Vagina (tissue), 2 donors: ENCODE measurements around the gene FNDC11. TPM values are rescaled to one million over a fixed set of nuclear protein-coding genes. Genes with fewer than 3 reads are reported as not detected.
A peak's percentile ranks its signal among the peaks of the same experiment; 100 is the strongest.

Experiments
- DNase-seq, 2 donors: peaks; one replicate each; pipeline ENCODE4 v3.0.0-alpha.2; 2017; ENCODE audit errors: extremely low spot score in 2 of 2
- H3K27ac ChIP-seq: fragments of 200-600 bp; sonication (generic); one replicate; pipeline ENCODE4 v1.5.1; 2019
- H3K27me3 ChIP-seq: fragments of 200-600 bp; sonication (generic); one replicate; pipeline ENCODE4 v1.5.1; 2019
- H3K36me3 ChIP-seq, 2 donors: fragments of 200-600 bp; sonication (generic); one replicate each; pipeline ENCODE4 v1.5.1; 2017 to 2019
- H3K4me1 ChIP-seq: fragments of 200-600 bp; sonication (generic); one replicate; pipeline ENCODE4 v1.5.1; 2019
- H3K4me3 ChIP-seq, 2 donors: fragments of 200-600 bp; sonication (generic); 1 replicate in 1 of 2; 2 replicates in 1 of 2; pipeline ENCODE4 v1.5.1; 2016 to 2019
- H3K9me3 ChIP-seq: fragments of 200-600 bp; sonication (generic); one replicate; pipeline ENCODE4 v1.5.1; 2019
- POLR2A ChIP-seq, 2 donors: fragments of 450-650 bp; IDR thresholded peaks; one replicate each; pipeline ENCODE4 v1.6.1; 2017; ENCODE audit warnings: antibody characterized with exemption in 2 of 2, mild to moderate bottlenecking in 2 of 2, moderate library complexity in 2 of 2
- POLR2AphosphoS5 ChIP-seq, 2 donors: sonication (generic); formaldehyde crosslinking; IDR thresholded peaks; one replicate each; pipeline ENCODE4 v1.9.0; 2017; ENCODE audit warnings: antibody characterized with exemption in 2 of 2, mild to moderate bottlenecking in 2 of 2, low read depth in 1 of 2; ENCODE audit not compliant: insufficient read depth in 1 of 2
- intact Hi-C: fragments of 100-400 bp; cut with DNase I; formaldehyde crosslinking; loops from one replicate; pipeline ENCODE4 v1.15.1; 2023
- total RNA-seq: library from RNA; depleted of rRNA; stranded (reverse); fragments of >200 nt; gene quantifications from one replicate; pipeline ENCODE4 v1.2.3, GENCODE V29; 2016
- TF ChIP-seq, protein P1 (sequence below), 3 experiments: fragments of 450-650 bp in 2 of 3; fragments of 200-600 bp in 1 of 3; sonication (generic) in 1 of 3; IDR thresholded peaks; one replicate each; pipeline ENCODE4 v1.5.1; 2017 to 2019; ENCODE audit warnings: antibody characterized with exemption in 3 of 3, mild to moderate bottlenecking in 2 of 3, moderate library complexity in 2 of 3

Gene FNDC11
- total RNA-seq, 1 donor from 2014 or later, result not detected

DNA sequence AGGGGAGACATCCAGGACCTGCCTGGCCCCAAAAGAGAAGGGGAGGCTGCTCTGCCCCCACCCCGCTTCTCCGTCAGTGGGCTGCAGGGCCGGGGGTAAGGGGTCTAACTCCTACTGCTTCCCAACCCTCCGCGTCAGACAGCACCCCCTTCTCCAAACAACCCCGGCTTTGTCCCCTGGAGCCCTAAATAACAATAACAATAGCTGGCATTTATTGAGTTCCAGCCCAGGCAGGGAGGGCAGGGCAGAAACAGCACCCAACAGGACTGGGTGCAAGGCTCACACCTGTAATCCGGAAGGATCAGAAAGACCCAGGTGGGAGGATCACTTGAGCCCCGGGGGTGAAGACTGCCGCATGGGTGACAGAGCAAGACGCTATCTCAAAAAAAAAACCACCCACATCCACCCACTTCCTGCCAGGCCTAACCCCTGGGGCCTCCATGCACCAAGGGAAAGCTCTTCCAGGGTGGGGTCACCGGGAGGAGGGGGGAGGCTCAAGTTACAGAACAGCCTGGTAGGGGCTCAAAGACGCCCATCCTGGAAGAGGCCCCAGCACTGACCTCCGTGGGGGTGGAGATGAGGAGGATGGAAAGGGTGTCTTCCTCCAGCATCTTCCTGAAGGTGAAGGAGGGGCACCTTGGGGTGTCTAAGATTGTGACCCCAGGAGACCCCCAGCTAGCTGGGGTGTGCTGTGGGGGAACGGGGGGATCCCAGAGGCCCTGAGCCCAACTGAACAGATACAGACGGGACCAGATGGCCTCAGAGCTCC, 1.3 kb upstream of the FNDC11 start:
- no peaks in the 10 kb centered on the region for H3K9me3 ChIP-seq
- TF ChIP-seq, protein P1, sequence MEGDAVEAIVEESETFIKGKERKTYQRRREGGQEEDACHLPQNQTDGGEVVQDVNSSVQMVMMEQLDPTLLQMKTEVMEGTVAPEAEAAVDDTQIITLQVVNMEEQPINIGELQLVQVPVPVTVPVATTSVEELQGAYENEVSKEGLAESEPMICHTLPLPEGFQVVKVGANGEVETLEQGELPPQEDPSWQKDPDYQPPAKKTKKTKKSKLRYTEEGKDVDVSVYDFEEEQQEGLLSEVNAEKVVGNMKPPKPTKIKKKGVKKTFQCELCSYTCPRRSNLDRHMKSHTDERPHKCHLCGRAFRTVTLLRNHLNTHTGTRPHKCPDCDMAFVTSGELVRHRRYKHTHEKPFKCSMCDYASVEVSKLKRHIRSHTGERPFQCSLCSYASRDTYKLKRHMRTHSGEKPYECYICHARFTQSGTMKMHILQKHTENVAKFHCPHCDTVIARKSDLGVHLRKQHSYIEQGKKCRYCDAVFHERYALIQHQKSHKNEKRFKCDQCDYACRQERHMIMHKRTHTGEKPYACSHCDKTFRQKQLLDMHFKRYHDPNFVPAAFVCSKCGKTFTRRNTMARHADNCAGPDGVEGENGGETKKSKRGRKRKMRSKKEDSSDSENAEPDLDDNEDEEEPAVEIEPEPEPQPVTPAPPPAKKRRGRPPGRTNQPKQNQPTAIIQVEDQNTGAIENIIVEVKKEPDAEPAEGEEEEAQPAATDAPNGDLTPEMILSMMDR (IDR thresholded peaks at IDR 0.05), result no peak
- TF ChIP-seq POLR2AphosphoS5 (IDR thresholded peaks at IDR 0.05; ENCODE audit: insufficient read depth in 1 of 2, low read depth in 1 of 2) (no peak), POLR2A (IDR thresholded peaks at IDR 0.05) (no peak)
- no peaks in the 10 kb centered on the region for H3K36me3 ChIP-seq
- DNase-seq, result no peak
- H3K4me1 ChIP-seq, result peaks cover 24% of the 10 kb centered on the region
- H3K27ac ChIP-seq, result no peak overlapping the region
- intact Hi-C loops, result no loop called here
- peaks cover 5% of the 10 kb centered on the region for H3K27me3 ChIP-seq
- no peak overlapping the region for H3K4me3 ChIP-seq

DNA sequence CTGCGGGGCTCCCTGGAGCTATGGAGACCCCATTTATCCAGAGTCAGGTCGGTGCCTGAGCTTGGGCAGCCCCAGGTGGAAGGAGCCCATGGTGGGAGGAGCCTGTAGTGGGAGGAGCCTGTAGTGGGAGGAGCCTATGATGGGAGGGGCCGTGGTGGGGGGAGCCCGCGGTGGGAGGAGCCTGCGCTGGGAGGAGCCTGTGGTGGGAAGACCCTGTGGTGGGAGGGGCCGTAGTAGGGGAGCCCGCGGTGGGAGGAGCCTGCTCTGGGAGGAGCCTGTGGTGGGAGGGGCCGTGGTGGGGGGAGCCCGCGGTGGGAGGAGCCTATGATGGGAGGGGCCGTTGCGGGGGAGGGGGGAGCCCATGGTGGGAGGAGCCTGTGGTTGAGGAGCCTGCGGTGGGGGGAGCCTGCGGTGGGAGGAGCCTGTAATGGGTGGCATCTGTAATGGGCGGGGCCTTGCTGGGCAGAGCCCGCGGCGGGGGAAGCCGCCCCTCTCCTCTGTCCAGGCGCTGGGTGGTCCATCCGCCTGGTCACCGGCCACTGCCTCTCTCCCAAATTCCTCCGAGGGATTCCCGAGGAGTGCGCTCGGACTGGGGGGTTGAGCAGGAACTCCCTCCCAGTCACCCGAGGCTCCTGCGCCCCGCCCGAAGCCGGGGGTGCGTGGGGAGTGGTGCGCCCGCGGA, 567 bp upstream of the FNDC11 start:
- TF ChIP-seq POLR2A (IDR thresholded peaks at IDR 0.05) (peak in 1 of 2 donors; percentile 5), POLR2AphosphoS5 (IDR thresholded peaks at IDR 0.05; ENCODE audit: insufficient read depth in 1 of 2, low read depth in 1 of 2) (peak in 1 of 2 donors; percentile 62)
- TF ChIP-seq, protein P1 (IDR thresholded peaks at IDR 0.05), result no peak
- no peak for DNase-seq
- Histone ChIP-seq H3K9me3 (no peaks in the 10 kb centered on the region), H3K27ac (peak overlapping the region; percentile 30), H3K27me3 (peaks cover 5% of the 10 kb centered on the region), H3K4me1 (peaks cover 24% of the 10 kb centered on the region), H3K36me3 (no peaks in the 10 kb centered on the region), H3K4me3 (peak overlapping the region; percentile 61 to 63)
- intact Hi-C loops, result no loop called here

DNA sequence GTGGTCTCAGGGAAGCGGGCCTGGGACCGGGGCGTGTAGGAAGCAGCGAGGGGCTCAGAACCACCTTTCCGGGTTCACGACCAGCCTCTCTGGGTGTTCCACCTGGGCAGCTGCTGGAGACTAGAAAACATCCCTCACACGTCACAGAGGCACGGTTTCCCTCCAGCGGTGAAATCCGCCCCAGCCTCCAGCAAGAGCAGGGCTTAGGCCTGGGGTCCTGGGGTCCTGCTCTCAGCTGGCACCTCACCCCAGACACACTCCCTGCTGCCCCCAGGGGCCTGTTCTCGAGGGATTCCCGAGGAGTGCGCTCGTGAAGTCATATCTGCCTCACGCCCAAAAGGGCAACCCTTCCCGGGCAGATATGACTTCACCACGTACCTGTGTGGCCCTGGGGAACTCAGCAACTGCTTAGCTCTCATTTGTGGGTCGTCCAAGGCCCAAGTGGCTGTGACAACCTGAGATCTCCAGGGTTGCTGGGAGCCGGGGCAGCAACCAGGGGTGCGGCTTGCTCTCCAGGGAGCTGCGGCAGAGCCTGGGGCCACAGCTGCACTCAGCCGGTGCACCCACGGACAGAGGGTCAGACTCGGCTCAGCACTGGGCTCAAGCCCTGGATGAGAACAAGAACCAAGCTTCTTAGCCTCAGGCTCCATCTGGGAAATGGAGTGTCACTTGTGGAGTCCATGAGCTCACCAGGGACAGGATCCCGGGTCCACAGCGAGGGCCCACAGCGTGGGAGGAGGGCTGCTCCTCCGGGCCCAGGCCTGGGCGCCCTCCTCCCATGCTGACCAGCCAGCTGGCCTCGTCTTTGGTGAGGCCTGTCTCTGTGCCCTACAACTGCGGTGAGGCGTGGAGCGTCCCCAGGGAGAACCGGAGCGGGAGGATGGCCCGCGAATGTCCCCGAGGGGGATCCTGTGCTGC, 661 bp downstream of the FNDC11 start:
- Histone ChIP-seq H3K27me3 (peaks cover 5% of the 10 kb centered on the region), H3K4me3 (peak overlapping the region; percentile 61 to 63), H3K27ac (no peak overlapping the region), H3K9me3 (no peaks in the 10 kb centered on the region), H3K36me3 (no peaks in the 10 kb centered on the region), H3K4me1 (peaks cover 24% of the 10 kb centered on the region)
- TF ChIP-seq, protein P1 (IDR thresholded peaks at IDR 0.05), result no peak
- TF ChIP-seq POLR2AphosphoS5 (IDR thresholded peaks at IDR 0.05; ENCODE audit: insufficient read depth in 1 of 2, low read depth in 1 of 2) (no peak), POLR2A (IDR thresholded peaks at IDR 0.05) (no peak)
- no peak for DNase-seq
- intact Hi-C loops, result loop anchor here (5.0 kb wide), 1 partner anchor 1447 kb away; no protein-coding TSS in a partner anchor

DNA sequence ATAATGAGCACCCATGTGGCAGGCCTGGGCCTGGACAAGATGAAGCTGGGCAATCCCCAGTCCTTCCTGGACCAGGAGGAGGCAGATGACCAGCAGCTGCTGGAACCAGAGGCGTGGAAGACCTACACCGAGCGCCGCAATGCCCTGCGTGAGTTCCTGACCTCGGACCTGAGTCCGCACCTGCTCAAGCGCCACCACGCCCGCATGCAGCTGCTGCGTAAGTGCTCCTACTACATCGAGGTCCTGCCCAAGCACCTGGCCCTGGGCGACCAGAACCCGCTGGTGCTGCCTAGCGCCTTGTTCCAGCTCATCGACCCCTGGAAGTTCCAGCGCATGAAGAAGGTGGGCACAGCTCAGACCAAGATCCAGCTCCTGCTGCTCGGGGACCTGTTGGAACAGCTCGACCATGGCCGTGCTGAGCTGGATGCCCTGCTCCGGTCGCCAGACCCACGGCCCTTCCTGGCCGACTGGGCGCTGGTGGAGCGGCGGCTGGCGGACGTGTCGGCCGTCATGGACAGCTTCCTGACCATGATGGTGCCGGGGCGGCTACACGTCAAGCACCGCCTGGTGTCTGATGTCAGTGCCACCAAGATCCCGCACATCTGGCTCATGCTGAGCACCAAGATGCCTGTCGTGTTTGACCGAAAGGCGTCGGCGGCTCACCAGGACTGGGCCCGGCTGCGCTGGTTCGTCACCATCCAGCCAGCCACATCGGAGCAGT, 1.9 kb downstream of the FNDC11 start:
- no peak for DNase-seq
- Histone ChIP-seq H3K4me3 (no peak overlapping the region), H3K9me3 (no peaks in the 10 kb centered on the region), H3K27ac (no peak overlapping the region), H3K4me1 (peaks cover 24% of the 10 kb centered on the region), H3K27me3 (no peaks in the 10 kb centered on the region), H3K36me3 (peaks cover 0 to 12% of the 10 kb centered on the region in 2 donors)
- intact Hi-C loops, result loop anchor here (5.0 kb wide), 1 partner anchor 1449 kb away; no protein-coding TSS in a partner anchor
- TF ChIP-seq, protein P1 (IDR thresholded peaks at IDR 0.05), result no peak
- TF ChIP-seq POLR2A (IDR thresholded peaks at IDR 0.05) (no peak), POLR2AphosphoS5 (IDR thresholded peaks at IDR 0.05; ENCODE audit: insufficient read depth in 1 of 2, low read depth in 1 of 2) (no peak)
